GM12892 (cell line): Measurements from ENCODE around the gene ERCC6.

Source experiments
- DNase-seq: peaks from one replicate; pipeline ENCODE4 v3.0.0; 2011; ENCODE audit not compliant: insufficient read length
- FAIRE-seq: peaks from 2 replicates; lab custom pipeline; 2011; peaks lifted over from hg19 to GRCh38; lab: Jason Lieb, UNC
- POLR2A ChIP-seq: IDR thresholded peaks from 2 replicates; pipeline ENCODE4 v1.6.1; 2011; ENCODE audit warnings: low read depth, low read length, control low read depth
- POLR2AphosphoS5 ChIP-seq: IDR thresholded peaks from 2 replicates; pipeline ENCODE4 v1.6.1; 2011; ENCODE audit warnings: low read depth, low read length, control low read depth
- TAF1 ChIP-seq: IDR thresholded peaks from 2 replicates; pipeline ENCODE4 v1.6.1; 2011; ENCODE audit warnings: low read depth, mild to moderate bottlenecking, control low read depth, low read length, borderline replicate concordance

Gene ERCC6

GRCh38 chr10:49465736-49466135 lies 73.2 kb downstream of the ERCC6 start:
- no peak for TF ChIP-seq POLR2A
- TF ChIP-seq POLR2AphosphoS5, result no peak
- TF ChIP-seq TAF1, result no peak
- no peak for DNase-seq
- FAIRE-seq, result no peak
